Amygdala (tissue), 56 donors: Measurements from ENCODE around the gene CSNK2A1.

Experiments
- DNase-seq, 56 donors: peaks; one replicate each; lab custom pipeline; 2025; lab: John Stamatoyannopoulos, UW

The CSNK2A1 gene

GRCh38 chr20:434661-435419, 108.8 kb downstream of the CSNK2A1 start:
- DNase-seq: no peak

DNA sequence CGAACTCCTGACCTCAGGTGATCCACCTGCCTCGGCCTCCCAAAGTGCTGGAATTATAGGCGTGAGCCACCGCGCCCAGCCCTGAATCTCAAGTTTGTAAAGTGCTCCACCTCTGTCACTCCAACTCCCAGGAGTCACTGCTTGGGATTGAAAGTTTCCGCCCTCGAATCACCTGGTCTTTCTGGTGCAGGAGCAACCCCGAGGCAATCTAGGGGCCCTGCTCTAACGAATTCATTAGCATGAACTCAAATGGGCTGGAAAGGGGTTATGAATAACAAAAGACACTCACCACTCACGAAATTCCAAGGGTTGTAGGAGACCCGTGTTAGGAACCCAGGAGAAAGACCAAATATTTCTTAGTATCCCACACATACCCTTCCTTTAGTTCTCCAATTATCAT, 109.4 kb downstream of the CSNK2A1 start:
- DNase-seq: no peak

DNA sequence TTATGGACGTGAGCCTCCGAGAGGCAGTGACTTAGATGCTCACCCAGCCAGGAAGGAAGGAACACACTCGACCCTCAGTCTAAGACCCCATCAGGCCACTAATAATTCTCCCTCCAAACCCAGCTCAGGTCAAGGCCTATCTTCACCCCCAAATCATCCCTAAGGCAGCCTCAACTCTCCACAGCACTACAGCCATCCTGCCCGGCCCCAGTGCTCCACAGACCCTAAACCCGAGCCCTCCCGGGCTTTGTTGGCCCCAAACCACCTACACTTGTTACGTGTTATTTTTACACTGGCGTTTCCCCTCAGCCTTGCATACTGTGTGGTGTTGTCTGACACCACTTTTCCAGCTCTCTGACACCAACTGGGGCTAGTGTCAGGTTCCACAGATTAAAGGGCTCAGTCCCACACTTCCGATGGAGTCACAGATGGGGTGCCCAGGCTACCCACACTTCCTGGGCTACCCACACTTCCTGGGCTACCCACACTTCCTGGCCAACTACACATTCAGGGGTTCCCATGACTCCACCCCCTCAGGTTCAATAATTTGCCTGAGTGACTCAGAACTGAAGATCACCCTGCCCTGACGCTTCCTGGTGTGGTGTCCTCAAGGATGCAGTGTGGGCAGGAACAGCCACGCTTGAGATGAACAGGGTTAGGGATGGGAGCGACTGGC, 110.2 kb downstream of the CSNK2A1 start:
- no peak for DNase-seq

GRCh38 chr20:432677-433299, 110.8 kb downstream of the CSNK2A1 start:
- no peak for DNase-seq

DNA sequence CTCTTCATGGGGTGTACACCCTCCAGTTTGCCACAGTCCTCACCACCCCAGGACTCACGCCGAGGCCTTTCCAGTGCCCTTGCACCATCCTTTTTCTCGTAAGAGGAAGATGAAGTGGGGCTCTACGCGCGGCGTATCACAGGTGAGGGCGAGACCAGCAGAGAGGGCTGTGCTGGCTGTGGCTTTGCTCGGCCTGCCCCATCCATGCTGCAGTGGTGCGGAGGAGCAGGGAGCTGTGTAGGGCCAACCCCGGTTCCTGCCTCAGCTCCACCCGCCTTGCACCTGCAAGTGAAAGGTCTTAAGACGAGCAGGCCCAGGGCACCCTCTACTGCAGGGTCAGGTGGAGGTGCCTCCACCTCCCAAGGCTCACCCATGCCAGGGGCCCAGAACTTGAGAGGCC, 111.4 kb downstream of the CSNK2A1 start:
- DNase-seq: no peak

DNA sequence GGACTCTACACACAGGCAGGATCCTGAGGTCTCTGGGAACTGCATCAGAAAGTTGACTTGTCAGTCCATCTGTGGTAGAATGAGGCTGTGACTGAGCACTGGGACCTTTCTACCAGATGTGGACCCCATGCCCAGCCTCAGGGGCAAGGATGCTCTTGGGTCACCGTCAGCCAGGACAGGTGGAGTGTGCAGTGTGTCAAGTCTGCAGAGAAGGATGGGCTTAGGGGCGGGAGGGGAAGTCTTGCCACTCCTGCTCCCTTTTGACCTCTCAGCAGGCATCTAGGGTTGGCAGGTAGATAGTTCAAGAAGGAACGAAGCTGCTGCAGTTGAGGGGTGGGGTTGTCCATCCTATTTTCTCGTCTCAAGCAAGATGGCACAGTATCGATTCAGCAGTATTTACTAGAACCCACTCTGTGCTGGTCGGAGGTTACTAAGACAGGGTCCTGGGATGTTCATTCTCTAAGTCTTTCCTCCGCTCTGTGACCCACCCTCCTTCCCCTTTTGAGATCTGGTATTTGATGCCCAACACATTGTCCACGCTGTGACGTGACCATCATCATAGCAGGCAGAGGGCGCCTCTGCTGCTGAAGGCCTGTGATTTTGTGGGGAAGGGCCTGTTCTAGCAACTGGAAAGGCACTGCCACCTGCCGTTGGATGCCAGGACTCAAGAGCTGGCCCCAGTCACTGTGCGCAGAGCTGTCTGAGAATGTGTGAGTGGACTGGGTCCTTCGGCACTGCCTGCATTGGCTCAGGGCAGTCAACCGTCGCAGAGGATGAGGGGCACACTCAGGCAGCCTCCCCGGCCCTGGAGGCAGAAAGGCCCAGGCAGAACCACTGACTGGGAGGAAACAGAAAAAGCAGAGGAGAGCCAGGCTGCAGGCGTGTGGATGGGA, 112.3 kb downstream of the CSNK2A1 start:
- DNase-seq: peak in 53 of 56 donors; percentile 6 to 87 (median 68)

DNA sequence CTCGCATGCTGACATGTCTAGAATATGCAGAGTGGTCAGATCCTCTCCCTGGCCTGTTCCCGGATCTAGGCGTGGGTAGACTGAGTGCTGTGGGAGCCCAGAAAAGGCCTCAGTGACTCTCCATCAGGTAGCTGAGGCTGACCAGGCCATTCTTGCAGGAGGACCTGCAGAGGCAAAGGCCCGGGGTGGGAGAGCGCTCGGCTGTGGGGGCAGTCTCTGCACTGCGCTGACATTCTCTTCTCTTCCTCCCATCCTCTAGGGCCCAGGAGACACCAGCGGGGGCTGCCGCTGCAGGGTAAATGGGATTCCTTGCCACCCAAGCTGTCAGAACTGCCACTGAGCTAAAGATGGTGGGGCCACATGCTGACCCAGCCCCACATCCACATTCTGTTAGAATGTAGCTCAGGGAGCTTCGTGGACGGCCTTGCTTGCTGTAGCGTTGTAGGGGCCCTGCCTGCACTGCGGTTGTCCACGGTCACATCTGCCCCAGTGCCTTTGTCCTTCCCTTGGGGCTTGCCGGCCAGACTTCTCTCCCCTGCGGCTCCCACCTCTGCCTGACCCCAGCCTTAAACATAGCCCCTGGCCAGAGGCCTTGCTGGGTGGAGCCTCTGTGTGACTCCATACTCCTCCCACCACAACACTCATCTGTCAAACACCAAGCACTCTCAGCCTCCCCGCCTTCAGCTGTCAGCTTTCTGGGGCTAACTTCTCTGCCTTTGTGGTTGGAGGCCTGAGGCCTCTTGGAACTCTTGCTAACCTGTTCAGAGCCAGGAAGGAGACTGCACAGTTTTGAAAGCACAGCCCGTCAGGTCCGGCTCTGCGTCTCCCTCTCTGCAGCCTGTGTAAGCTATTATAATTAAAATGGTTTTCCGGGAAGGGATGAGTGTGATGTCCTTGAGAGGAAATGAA, 113.2 kb downstream of the CSNK2A1 start:
- no peak for DNase-seq

- no peak for DNase-seq
Measured at GRCh38 chr20:428658-429200, 114.9 kb downstream of the CSNK2A1 start.

- no peak for DNase-seq
Measured at GRCh38 chr20:427849-428657, 115.5 kb downstream of the CSNK2A1 start.

- DNase-seq: no peak
Measured at GRCh38 chr20:427401-427800, 116.2 kb downstream of the CSNK2A1 start.

- no peak for DNase-seq
Measured at GRCh38 chr20:426566-426965, 117.0 kb downstream of the CSNK2A1 start.
